ENCODE results near the gene ZNF597.

The ZNF597 gene, protein sequence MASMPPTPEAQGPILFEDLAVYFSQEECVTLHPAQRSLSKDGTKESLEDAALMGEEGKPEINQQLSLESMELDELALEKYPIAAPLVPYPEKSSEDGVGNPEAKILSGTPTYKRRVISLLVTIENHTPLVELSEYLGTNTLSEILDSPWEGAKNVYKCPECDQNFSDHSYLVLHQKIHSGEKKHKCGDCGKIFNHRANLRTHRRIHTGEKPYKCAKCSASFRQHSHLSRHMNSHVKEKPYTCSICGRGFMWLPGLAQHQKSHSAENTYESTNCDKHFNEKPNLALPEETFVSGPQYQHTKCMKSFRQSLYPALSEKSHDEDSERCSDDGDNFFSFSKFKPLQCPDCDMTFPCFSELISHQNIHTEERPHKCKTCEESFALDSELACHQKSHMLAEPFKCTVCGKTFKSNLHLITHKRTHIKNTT

DNA sequence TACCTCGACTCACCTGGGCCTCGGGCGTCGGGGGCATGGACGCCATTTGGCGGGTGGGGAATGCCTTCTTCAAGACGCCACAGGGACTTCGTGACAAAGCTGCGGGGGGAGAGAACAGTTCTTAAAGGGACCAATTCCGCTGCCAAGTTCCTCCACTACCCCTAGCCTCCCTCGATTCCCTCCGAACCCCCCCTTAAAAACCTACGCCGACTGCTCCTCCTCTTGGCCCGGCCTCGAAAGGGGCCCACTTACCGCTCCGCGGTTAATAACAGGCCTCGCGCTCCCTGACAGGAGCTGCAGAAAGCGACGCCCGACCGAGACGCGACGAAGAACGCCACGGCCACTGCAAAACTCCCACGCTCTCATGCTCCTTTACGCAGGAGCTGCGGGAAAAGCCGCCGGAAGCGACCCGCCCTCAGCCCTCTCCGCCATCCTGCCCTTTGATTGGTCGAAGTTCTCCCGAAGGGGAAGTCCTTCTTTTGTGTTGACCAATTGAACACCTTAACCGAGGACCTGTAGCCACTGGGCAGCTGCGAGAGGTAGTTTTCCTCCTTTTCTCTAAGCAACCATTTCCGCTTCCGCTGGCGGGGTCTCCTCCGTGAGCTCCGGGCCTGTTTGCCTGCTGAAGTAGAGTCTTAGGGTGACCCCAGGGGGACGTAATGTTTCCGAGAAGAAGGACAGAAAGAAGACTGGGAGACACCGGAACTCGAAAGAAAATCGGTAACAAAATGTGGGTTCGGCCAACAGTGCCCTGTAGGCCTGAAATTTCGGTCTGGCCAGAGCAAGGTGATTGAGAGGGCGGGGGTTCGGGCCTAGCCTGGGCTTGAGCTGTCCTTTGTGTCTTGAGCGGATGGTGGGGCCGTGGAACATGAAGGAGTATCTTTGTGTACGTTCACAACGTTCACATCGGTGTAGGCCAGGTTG is at the start of gene ZNF597, which contains the start of gene NAA60:
Gene ZNF597, minus strand, starts transcription at position 397 of the 924 bp plus-strand sequence. Its CDS starts 351 bp downstream, at position 46.
Gene NAA60, plus strand, starts transcription at position 573 of the 924 bp plus-strand sequence. CDS start 32,548 bp downstream, outside the sequence.
- peak; percentile 92 for DNase-seq

DNA sequence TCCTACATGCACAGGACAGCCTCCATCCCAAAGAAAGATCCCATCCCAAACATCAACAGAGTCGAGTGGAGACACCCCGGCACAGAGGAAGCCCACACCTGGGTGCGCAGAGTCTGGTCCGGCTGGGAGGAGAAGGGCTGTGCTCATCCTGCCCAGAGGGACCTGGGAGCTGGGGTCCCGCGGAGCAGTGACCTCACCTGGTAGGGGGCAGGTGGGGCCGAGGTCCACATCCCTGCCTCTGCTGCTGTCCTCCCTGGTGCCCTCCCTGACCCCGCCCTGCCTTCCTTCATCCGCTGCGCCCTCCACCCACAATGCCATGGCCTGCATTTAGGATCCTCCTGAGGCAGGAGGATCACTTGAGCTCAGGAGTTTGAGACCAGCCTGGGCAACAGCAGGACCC is 49.1 kb upstream of the ZNF597 start:
- no peak for DNase-seq

DNA sequence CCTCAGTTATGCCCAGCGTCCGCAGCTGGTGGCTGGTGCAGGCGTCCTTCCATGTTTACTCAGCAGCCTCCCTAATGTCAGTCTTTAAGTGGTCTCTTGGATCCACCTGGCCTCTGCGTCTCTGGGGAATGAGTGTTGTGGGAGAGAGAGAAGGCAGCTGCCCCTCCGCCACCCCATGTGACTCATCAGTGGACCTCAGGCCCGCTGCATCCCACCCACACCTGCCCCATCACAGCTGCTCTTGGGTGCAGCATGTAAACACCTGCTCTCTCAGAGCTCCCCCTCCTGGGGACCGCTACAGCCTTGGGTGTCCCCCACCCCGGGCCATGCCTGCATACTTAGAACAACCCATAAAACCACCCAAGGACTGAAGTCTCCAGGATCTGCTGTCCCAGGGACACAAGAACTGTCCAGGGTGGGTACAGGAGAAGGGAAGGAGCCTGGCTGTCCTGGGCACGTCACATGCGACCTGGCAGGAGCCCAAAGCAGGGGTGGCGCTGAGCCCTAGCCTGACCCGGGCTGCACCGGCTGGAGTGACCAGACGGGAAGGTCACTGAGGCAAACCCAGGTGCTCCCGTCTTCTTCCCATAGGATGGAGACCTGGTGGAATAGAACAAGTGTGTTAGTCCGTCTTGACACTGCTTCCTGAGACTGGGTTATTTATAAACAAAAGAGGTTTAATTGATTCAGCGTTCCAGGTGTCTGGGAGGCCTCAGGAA is 47.8 kb upstream of the ZNF597 start:
- DNase-seq = peak; percentile 36

DNA sequence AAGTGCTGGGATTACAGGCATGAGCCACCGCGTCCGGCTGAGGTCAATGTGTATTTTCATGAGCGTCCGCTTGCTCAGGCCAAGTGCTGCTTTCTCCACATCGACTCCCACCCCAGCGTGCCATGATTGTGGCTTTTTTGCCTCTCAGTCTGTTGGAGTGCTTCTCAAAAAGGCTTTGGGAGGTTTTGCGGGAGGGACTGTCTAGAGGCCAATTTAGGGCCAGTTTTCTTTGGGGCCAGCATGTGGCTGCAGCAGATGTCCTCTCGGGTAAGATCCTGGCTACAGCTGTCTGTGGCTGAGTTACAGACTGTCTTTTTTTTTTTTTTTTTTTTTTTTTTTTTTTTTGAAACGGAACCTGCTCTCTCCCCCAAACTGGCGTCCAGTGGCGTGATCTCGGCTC is 45.5 kb upstream of the ZNF597 start:
- peak; percentile 30 for DNase-seq

DNA sequence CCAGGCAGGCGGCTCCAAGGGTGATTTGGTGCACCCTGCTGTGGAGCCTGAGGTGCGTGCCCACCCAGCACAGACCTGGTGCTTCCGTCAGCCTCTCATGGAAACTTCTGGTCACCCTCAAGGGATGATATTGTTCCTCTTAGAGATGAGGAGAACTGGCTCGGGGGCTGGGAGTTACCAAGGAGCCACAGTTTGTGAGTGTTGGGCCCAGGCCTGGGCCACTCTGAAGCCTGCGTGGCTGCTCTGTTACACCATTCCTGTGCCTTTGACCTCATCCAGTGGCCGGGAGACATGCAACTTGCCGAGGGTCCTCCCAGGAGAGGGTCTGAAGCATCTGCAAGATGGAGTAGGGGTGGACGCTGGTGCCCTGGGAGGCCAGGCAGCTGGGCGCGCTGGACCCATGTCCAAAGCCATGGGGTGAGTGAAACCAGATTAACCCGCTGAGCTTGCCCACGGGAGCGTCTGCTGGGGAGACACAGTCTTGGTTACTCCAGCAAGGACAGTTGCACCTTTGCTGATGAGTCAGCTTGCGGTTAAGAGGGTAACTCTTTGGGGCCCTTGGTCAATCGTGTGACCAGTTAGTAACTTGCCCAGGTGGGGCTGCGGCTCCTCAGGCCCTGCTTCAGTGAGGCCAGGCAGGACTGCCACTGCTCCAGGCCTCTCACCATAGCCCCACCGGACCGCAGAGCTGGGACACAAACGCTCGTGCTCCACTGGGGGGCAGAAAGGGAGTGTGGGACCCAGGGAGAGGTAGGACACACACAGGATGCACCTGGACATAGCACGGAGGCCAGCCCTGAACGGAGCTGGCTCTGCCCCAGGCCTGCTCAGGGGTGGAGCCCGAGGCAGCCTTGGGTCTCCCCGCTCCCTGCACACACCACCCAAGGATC is 44.5 kb upstream of the ZNF597 start:
- DNase-seq = no peak

DNA sequence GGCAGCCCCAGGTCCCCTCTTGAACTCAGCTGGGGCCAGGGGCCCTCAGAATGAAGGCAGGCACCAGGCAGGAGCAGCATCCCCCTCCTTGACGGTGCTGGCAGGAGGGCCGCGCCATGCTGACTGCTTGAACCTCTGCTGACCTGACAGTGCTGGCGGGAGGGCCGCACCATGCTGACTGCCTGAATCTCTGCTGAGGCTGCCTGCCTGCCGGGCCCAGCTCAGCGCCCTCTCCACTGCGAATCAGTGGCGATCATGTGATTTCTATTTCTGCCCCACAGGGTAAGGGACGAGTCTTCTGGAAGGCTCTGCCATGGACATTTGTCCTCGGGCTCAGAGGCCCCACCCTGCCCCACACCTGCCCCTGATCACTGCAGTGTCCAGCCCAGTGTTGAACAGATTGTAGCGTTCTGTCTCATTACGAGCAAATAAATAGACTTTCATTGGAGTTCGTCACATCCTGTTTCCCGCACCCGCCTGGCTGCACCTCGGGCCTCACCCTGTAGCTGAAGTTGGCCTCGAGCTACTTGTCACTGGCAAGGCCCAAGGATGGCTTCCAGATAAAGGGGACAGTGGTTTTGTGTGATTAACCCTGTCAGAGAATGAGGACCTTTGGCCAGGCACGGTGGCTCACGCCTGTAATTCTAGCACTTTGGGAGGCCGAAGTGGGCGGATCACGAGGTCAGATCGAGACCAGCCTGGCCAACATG is 43.4 kb upstream of the ZNF597 start:
- DNase-seq = no peak

DNA sequence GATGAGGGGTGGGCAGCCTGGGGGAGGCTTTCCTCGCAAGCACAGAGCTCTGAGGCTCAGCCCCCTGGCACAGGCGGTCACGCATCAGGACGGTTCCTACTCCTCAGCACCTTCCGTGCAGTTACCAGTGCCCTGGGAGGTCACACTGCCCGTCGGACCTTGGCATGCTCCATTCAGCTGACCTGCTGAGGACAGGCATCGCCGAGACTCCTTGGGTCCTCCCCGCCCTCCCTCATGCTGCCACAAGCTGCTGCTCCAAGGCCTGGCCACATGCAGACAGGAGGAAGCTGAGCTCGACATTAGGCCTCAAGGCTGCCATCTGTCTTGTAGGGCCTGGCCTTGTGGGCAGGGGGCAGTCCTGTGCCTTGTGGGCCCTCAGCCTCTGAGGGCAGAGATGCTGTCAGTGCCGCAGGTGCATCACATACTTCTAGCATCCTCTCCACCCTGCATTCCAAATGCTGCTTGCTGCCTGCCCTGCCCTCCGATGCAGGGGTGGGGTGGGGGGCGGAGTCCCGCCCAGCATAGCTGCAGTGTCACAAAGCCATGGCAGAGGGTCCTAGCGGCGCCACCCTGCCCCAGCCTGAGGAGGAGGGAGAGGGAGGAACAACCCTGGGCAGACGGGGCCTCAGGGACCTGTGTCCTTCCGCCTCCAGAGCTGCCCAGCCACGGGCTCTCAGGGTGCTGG is 42.7 kb upstream of the ZNF597 start:
- DNase-seq = no peak

DNA sequence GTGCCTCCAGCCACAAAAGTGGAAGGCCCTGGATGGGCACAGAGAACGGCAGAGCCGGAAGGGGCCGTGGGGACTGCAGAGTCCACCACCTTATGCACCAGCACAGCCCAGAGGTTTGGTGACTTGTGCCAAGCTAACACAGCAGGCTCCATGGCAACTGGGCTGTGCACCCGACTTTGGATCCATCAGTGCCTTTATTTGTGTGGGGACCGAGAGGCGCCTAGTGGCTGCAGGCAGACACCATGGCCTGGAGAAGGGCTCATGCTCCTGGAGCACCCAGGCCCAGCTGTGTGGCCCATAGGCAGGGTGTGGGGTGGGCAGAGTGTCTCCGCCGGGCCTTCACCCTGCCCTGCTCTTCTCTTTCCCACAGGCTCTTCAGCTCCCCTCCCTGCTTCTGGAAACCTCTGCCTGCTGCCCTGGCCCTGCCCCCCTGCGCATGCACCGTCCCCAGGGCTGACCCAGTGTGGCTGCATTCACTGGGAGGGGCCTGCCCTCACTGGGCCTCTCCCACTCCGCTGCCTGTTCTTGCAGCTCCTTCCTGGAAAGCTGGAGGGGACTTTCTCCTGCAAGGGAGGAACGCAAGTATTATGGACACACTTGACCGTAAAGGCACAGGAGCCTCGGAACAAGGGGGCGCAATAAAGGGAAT is 41.9 kb upstream of the ZNF597 start:
- DNase-seq = no peak

DNA sequence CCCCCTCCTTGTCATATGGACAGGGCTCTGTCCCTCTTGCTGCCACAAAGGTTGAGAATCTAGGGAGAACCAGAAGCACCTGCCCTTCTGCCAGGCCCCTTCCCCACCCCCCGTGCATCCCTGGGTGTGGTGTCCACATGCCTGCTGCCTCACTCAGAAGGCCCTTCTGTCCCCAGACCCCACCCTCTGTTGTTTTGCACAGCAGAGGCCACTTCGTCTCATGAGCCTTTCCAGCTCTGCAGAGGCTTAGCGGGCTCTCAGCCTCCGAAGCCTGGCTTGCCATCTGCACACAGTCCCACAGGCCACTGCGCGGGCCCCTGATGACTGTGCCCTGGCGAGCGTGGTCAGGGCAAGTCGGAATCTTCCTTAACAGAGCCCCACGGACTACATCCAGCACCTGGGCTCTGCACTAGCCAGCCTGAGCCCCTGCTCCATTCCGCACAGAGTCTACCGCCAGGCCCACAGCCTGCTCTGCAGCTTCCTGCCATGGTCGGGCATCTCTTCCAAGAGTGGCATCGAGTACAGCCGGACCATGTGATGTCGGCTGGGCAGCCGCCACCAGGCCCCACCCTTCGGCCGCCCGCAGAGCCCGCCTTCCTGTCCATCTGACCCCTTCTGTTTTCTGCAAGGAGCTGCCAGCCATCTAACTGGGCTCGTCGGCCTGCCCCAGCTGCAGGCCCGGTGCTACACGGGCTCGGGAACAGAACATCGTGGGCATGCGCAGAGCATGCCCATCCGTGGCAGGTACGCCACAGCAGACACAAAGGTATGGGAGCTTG is 41.2 kb upstream of the ZNF597 start:
- no peak for DNase-seq

DNA sequence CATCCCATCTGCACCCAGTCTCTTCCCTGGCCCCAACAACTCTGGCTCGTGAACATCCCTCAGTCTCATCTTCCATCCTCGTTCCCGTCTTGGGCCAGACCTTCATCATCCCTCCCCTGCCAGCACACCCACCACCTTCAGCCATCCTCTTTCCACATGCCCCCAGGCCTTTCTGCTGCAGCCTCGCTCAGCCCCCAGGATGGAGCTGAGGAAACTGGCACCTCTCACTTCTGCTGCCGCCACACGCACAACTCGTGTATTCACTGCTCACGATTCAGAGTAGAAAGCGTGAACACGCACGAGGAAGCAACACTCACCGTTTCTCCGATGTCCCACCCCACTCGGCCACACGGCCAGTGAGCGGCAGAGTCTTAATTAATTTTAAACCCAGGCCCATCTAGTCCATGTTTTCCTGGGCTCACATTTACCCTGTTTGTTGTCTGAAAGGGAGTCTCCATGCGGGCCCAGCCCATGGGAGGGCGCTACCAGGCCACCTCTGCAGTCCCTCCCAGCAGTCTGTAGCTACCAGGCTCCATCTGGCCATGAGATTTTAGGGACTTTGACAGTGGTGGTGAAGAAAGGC is 39.4 kb upstream of the ZNF597 start:
- no peak for DNase-seq

DNA sequence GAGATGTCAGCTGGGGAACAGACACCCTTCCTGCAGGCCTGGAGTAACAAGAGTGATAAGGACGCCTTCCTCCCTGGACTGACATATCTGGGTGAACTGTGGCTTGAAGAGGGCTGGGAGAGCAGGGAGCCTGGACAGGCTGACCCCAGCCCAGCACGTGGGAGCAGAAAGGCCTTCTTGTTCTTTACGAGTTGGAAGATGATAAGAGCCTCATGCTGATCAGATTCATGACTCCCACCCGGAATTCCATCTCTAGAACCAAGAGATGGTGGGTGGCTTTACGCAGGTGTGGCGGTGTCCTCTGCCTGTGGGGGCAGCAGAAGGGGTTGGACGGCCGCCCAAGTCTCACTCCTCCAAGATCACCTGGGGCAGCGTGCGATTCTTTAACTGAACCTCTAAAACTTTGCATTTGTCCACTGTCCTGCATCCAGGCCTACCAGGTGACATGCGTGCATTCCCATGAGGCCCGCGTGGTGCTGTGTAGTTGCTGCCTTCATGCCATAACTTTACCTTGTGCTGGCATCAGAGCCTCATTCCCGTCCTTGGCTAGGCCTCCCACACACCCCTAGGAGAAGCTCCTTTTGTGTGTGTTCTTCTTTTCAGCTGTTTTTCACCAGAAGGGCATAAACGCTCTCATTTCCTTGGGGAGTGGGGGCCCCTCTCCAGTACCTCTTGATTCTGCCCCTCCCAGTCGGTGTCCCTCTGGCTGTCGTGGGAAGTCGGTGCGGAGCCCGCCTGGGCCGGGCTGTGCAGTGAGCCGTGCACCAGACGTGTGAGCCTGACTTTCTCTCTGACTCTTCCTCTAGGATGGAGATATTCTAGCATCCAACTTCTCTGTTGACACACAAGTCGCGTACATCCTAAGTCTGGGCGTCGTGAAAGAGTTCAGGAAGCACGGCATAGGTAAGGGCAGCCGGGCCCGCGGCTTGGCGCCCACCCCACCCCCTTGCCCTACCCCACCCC is 38.7 kb upstream of the ZNF597 start:
- no peak for DNase-seq

DNA sequence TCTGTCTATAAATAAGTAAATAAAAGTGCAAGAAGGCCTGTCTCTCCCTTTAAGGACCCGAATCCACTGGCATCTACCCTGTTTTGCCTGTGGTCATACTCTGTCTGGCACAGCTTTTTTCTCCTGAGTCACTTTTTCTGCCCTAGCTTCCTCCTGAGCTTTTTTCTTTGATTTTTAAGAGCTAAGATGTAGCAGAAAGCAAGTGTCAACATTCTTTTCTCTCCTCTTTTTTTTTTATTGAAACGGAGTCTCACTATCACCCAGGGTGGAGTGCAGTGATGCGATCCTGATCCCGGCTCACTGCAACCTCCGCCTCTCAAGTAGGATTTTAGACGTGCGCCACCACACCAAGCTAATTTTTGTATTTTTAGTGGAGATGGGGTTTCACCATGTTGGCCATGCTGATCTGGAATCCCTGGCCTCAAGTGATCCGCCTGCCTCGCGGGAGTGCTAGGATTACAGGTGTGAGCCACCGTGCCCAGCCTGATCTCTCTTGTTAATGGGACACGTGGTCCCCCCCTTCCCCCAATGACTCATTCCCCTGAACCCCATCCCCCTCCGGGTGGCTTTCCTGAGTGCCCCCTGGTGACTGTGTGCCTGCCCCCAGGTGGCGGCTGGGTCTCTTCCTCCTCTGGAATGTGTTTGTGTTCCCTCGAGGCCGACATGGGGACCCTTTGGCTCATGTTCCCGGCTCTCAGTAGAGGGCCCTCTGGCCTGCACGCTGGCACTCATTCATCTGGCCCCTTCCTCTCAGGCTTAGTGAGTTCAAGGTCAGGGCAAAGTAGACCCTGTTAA is 37.8 kb upstream of the ZNF597 start:
- DNase-seq = no peak

DNA sequence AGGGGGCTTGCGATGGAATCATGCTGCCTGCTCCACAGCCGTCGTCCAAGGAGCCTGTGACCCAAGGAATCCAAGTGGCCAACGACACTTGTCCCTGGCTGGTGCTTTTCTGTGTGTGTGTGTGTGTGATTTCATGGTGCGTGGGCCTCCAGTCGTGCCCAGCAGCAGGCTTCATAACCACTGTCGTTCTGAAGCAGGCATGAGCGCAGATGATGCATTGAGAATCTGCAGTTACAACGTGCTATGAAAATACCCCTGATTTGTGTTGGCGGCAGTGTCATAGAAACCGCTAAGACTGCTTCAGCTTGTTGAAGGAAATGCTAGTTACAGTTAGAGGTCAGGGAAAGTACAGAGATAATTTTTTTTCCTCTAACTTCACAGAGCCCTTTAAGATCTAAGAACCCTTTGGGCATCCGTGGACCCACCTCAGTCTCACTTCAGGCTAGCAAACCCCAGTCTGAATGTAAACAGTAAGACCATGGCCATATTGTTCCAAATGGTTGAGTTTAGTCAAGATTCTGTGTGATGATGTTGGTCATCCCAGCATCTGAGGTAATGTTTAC is 36.4 kb upstream of the ZNF597 start:
- DNase-seq = peak; percentile 6

DNA sequence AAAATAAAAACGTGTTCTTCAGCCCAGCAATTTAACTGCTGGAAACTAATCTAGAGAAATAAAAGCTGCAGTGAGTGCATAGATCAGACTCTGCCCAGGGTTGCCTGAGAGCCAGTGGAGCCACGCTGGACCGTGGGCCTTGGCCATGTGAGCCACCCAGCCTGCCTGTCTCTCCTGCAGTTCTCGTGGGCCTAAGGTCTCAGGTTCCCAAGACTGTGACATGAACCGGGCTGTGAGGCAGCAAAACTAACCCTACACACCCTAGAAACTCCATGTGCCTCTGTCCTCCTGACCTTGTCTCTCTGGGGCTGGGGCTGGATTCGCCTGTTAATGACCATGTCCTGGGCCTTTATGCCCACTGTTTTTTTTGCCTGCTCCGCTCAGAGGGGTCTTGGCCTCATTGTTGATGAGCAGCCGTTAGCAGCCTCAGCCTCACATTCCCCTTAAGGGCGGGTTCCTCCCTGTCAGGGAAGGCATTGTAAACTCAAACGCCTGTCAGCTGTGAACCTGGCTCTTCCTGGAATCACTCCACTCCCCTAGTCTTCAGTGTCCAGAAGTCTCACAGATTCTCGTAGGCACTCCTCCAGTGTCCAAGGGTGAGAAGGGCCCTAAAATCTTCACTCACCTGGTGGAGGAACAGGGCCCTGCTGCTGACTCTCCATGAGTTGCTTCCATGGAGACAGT is 35.1 kb upstream of the ZNF597 start:
- DNase-seq = no peak

DNA sequence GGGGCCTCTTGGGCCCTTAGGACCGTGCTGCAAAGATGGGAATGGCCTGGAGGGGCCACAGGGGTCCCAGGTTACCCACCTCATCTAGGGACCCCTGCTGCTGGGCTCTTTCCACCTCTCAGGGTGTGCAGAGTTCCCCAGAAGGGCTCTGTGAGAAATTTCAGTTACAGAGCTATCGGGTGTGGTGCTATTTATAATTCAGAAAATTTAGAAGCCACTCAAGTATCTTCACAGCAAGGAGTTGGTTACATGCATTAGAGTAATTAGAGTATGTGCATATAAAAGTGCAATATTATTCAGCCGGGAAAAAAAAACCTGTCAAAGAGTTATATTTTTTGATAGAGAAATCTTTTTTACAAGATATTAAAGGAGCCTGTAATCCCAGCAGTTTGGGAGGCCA is 33.1 kb upstream of the ZNF597 start:
- DNase-seq = no peak
